Suprapubic skin (tissue), 4 donors: ENCODE measurements around the gene UGT1A10. TPM values are rescaled to one million over a fixed set of nuclear protein-coding genes. Genes with fewer than 3 reads are reported as not detected.

ENCODE experiments used
- DNase-seq, 2 donors: peaks; one replicate each; pipeline ENCODE4 v3.0.0-alpha.2; 2019; ENCODE audit warnings: low spot score in 2 of 2
- H3K27ac ChIP-seq: fragments of 200-600 bp; sonication (generic); one replicate; pipeline ENCODE4 v1.5.1; 2019
- H3K27me3 ChIP-seq: fragments of 200-600 bp; sonication (generic); one replicate; pipeline ENCODE4 v1.5.1; 2019
- H3K36me3 ChIP-seq: fragments of 200-600 bp; sonication (generic); one replicate; pipeline ENCODE4 v1.5.1; 2019
- H3K4me1 ChIP-seq: fragments of 200-600 bp; sonication (generic); one replicate; pipeline ENCODE4 v1.5.1; 2019
- H3K4me3 ChIP-seq: fragments of 200-600 bp; sonication (generic); one replicate; pipeline ENCODE4 v1.5.1; 2019; ENCODE audit warnings: mild to moderate bottlenecking
- H3K9me3 ChIP-seq: fragments of 200-600 bp; sonication (generic); one replicate; pipeline ENCODE4 v1.5.1; 2019
- CTCF ChIP-seq, 2 donors: fragments of 200-600 bp in 1 of 2; fragments of 450-650 bp in 1 of 2; sonication (generic) in 1 of 2; IDR thresholded peaks; one replicate each; pipeline ENCODE4 v1.5.1; 2016 to 2019; ENCODE audit warnings: antibody characterized with exemption in 2 of 2, mild to moderate bottlenecking in 1 of 2, moderate library complexity in 1 of 2
- EP300 ChIP-seq: sonication (generic); formaldehyde crosslinking; IDR thresholded peaks from one replicate; pipeline ENCODE4 v1.6.1; 2017; ENCODE audit warnings: antibody characterized with exemption
- POLR2A ChIP-seq, 2 donors: fragments of 450-650 bp; IDR thresholded peaks; one replicate each; pipeline ENCODE4 v1.6.1; 2017; ENCODE audit warnings: antibody characterized with exemption in 2 of 2, mild to moderate bottlenecking in 2 of 2, moderate library complexity in 2 of 2
- POLR2AphosphoS5 ChIP-seq, 3 donors: sonication (generic); formaldehyde crosslinking; IDR thresholded peaks; one replicate each; pipeline ENCODE4 v1.6.1; 2017; ENCODE audit warnings: antibody characterized with exemption in 3 of 3
- WGBS: methylation state at CpG from one replicate; pipeline ENCODE4 v1.1.5; 2018; 5-methylcytosine and 5-hydroxymethylcytosine counted together
- total RNA-seq, 4 donors: library from RNA; depleted of rRNA; stranded (reverse); fragments of >200 nt; gene quantifications; one replicate each; pipeline ENCODE4 v1.1.0, GENCODE V29; 2016

Gene UGT1A10
- total RNA-seq, 4 donors from 2014 or later = not detected

- H3K36me3 ChIP-seq = no peaks in the 10 kb centered on the region
- no peaks in the 10 kb centered on the region for H3K9me3 ChIP-seq
- no peak for TF ChIP-seq EP300
- TF ChIP-seq POLR2A (IDR thresholded peaks at IDR 0.05) = no peak
- TF ChIP-seq CTCF (IDR thresholded peaks at IDR 0.05) = no peak
- no peak for TF ChIP-seq POLR2AphosphoS5 (IDR thresholded peaks at IDR 0.05)
- H3K27ac ChIP-seq = no peak overlapping the region
- H3K4me1 ChIP-seq = no peaks in the 10 kb centered on the region
- no peaks in the 10 kb centered on the region for H3K27me3 ChIP-seq
- no peak for DNase-seq
- H3K4me3 ChIP-seq = no peak overlapping the region
Measured at GRCh38 chr2:233673896-233674295, 37.6 kb downstream of the UGT1A10 start.

- 64% methylated on average over 1 of the region's 1 CpG for WGBS
- H3K36me3 ChIP-seq = no peaks in the 10 kb centered on the region
- no peaks in the 10 kb centered on the region for H3K9me3 ChIP-seq
- DNase-seq = no peak
- H3K4me3 ChIP-seq = no peak overlapping the region
- no peaks in the 10 kb centered on the region for H3K4me1 ChIP-seq
- H3K27me3 ChIP-seq = no peaks in the 10 kb centered on the region
- no peak overlapping the region for H3K27ac ChIP-seq
- TF ChIP-seq EP300 = no peak
- TF ChIP-seq POLR2A (IDR thresholded peaks at IDR 0.05) = no peak
- TF ChIP-seq CTCF (IDR thresholded peaks at IDR 0.05) = no peak
- no peak for TF ChIP-seq POLR2AphosphoS5 (IDR thresholded peaks at IDR 0.05)
Measured at GRCh38 chr2:233674314-233674713, 38.1 kb downstream of the UGT1A10 start.

GRCh38 chr2:233674995-233675394 lies 38.7 kb downstream of the UGT1A10 start:
- Histone ChIP-seq H3K36me3 (no peaks in the 10 kb centered on the region), H3K27me3 (no peaks in the 10 kb centered on the region), H3K4me3 (no peak overlapping the region), H3K27ac (no peak overlapping the region), H3K9me3 (no peaks in the 10 kb centered on the region), H3K4me1 (no peaks in the 10 kb centered on the region)
- TF ChIP-seq CTCF (IDR thresholded peaks at IDR 0.05) = no peak
- no peak for TF ChIP-seq EP300
- no peak for TF ChIP-seq POLR2AphosphoS5 (IDR thresholded peaks at IDR 0.05)
- TF ChIP-seq POLR2A (IDR thresholded peaks at IDR 0.05) = no peak
- 57% methylated on average over 4 of the region's 4 CpGs for WGBS
- no peak for DNase-seq

DNA sequence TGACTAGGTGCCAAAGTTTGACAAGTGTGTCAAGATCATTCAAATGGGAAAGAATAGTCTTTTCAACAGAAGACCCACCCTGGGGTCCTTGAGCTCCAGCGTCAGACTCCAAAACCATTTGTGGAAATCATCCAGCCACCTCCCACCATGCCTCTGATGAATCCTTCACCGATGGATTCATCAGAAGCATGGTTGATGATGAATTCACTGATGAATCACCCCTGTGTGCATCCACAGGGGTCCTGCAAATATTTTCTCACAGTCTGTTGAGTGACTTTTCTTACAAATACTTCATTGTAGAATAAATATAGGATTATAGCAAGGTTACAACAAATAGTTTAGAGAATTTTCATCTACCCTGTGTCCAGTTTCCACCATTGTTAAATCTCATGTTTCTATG lies 39.8 kb downstream of the UGT1A10 start:
- no peak overlapping the region for H3K4me3 ChIP-seq
- DNase-seq = no peak
- WGBS = 80% methylated on average over 2 of the region's 2 CpGs
- H3K9me3 ChIP-seq = no peaks in the 10 kb centered on the region
- no peak overlapping the region for H3K27ac ChIP-seq
- TF ChIP-seq EP300 (no peak), CTCF (IDR thresholded peaks at IDR 0.05) (no peak), POLR2AphosphoS5 (IDR thresholded peaks at IDR 0.05) (no peak), POLR2A (IDR thresholded peaks at IDR 0.05) (no peak)
- H3K27me3 ChIP-seq = no peaks in the 10 kb centered on the region
- H3K36me3 ChIP-seq = no peaks in the 10 kb centered on the region
- H3K4me1 ChIP-seq = no peaks in the 10 kb centered on the region

- H3K27ac ChIP-seq = no peak overlapping the region
- no peak for TF ChIP-seq POLR2AphosphoS5 (IDR thresholded peaks at IDR 0.05)
- TF ChIP-seq CTCF (IDR thresholded peaks at IDR 0.05) = no peak
- no peak for TF ChIP-seq EP300
- TF ChIP-seq POLR2A (IDR thresholded peaks at IDR 0.05) = no peak
- H3K36me3 ChIP-seq = no peaks in the 10 kb centered on the region
- DNase-seq = no peak
- H3K4me1 ChIP-seq = no peaks in the 10 kb centered on the region
- no peak overlapping the region for H3K4me3 ChIP-seq
- WGBS = 53% methylated on average over 4 of the region's 4 CpGs
- no peaks in the 10 kb centered on the region for H3K27me3 ChIP-seq
- H3K9me3 ChIP-seq = no peaks in the 10 kb centered on the region
Measured at GRCh38 chr2:233679196-233679595, 42.9 kb downstream of the UGT1A10 start.
